Hypothalamus (tissue), 51 donors: ENCODE data around the gene CLMP.
"Not testable (repeated sequence)": the region's sequence is repeated elsewhere in the genome, so short reads cannot be mapped to it uniquely, and the experiment has no call there.

Source experiments
- DNase-seq, 51 donors: peaks; one replicate each; lab custom pipeline; 2025; lab: John Stamatoyannopoulos, UW

Gene CLMP

GRCh38 chr11:123062892-123063825 is 131.9 kb downstream of the CLMP start:
- DNase-seq: peak in 23 of 51 donors; percentile 10 to 88 (median 28)

- peak; percentile 92 to 100 (median 100) for DNase-seq
These were observed 132.7 kb downstream of the CLMP start for GRCh38 chr11:123062158-123062891.

- peak in 44 of 51 donors; percentile 27 to 87 (median 58) for DNase-seq
These were observed 133.5 kb downstream of the CLMP start, which contains the start of gene HSPA8 for GRCh38 chr11:123061403-123062157. TSS of gene HSPA8 (minus strand) at chr11:123062136. CDS start at chr11:123061324, 812 bp downstream.

GRCh38 chr11:123060277-123061000 is 134.6 kb downstream of the CLMP start:
- peak in 1 of 51 donors; percentile 31 for DNase-seq

GRCh38 chr11:123059041-123059920 is 135.8 kb downstream of the CLMP start:
- DNase-seq: not testable (repeated sequence)

GRCh38 chr11:123057661-123058305 is 137.3 kb downstream of the CLMP start:
- no peak for DNase-seq

- no peak for DNase-seq
These were observed 138.1 kb downstream of the CLMP start for GRCh38 chr11:123056835-123057491.

DNA sequence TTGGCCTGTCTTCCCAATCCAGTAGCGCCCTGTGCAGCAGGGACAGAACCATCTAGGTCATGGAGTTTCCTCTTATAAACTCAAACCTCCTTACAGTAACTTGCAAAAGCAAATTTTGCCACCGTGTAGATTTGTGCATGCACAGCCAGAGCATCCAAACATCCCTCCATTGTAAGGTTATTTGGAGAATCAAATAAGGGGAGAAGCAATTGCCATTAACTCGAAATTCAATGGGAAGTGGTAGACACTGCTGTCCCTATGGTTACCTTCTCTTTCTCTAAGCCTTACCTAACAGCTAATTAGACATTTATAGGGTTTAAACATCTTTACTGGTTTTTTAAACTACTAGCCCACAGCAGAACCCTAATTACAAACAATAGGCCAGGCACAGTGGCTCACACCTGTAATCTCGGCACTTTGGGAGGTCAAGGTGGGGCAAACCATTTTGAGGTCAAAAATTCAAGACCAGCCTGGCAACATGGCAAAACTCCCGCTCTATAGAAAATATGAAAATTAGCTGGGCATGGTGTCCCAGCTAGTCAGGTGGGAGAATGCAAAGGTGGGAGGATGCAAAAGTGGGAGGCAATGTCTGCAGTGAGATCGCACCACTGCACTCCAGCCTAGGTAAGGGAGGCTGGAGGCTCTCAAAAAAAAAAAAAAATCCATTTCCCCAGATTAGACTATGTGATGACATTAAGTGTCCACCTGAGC is 139.7 kb downstream of the CLMP start:
- DNase-seq: no peak

GRCh38 chr11:123054301-123055065 is 140.6 kb downstream of the CLMP start:
- peak in 5 of 51 donors; percentile 5 to 61 (median 17) for DNase-seq

DNA sequence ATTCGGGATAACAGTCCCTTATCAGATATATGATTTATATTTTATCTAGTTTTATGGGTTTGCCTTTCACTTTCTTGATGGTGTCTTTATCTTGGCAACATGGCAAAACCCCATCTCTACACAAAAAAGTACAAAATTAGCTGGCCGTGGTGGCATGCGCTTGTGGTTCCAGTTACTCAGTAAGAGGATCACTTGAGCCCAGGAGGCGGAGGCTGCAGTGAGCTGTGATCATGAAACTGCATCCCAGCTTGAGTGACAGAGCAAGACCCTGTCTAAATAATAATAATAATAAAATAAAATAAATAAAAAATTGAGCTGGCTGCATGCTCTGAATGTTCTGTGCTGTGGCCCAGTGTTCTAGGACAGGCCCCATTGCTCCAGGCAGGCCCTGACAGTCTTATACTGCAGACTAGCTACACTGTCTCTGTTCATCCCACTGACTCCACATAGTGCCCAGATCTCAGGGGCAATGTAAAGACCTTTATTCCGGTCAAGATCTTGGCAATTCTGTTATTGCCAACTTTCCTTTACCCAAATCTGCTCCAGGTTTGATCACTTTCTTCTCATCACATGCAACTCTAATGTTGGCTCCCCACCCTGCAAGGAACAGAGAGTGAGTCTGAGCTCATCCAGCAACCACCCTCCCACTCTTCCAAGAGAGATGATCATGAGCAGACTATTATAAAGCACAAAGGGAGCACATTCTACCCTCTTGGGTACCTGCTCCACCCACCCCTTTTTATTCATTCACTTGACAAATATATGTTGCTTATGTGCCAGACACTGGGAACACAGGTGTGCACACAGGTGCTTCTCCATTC is 141.9 kb downstream of the CLMP start:
- DNase-seq: peak in 1 of 51 donors; percentile 39

DNA sequence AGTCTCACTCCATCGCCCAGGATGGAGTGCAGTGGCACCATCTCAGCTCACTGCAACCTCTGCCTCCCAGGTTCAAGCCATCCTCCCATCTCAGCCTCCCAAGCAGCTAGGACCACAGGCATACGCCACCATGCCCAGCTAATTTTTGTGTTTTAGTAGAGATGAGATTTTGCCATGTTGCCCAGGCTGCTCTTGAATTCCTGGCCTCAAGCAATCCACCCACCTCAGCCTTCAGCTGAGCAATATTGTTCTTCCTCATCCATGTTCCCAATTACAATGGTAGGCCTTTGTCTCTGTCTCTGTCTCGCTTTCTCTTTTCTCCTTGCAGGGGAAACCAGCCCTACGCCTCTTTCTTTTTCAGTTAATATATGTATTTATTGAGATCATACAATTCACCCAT is 143.4 kb downstream of the CLMP start:
- no peak for DNase-seq

DNA sequence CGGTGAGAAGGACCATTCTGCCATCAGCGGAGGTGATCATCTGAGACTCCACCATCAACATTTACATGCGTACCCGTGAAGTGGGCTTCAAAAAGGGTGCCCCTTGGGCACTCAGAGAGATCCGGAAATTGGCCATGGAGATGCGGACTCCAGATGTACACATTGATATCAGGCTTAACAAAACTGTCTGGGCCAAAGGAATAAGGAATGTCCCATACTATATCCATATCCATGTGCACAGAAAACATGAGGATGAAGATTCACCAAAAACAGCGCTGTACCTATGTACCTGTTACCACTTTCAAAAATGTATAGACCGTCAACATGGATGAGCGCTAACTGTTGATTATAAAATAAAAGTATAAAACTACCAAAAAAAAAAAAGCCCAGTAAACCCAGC is 143.9 kb downstream of the CLMP start:
- DNase-seq: no peak

DNA sequence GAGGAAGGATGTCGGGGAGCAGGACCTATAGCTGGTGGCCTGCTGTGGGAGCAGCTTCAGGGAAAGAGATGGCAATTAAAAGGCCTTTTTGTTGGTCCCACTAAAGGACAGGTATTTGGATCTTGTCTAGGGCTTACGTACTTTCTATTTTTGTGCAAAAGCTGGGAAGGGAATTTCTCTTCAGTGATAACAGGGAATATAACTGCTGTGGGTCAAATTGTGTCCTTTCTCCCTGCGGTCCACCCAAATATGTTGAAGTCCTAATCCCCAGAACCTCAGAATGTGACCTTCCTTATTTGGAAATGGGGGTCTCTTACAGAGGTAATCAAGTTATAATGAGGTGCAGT is 147.1 kb downstream of the CLMP start:
- DNase-seq: no peak

DNA sequence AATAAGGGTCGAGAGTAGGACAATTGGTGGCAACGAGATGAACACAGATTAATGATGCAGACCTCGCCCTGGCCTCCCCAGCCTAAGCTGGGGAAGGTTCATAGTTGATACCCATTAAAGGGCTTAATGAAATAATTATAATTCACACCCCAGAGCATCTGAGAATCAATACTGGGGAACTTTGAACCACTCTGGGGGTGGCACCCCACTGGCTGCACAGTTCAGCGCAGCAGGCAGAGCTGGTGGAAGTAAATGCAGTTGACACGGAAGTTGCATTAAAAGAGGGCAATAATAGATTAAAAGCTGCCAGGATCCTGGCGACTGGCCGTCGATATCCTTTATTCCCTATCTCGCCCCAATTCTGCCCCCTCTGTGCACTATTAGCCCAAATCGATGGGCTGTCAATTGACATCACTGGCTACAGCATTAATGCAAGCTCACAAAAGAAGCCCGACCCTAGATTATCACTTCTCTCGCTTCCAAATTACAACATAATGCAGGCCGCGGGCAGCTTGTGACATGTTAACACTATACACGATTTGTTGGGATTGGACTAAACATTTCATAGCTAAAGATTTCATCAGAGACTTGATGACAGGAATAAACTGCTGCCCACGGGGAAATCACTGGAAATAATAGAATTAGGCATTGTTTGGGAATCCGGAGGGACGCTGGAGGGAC is 147.6 kb downstream of the CLMP start:
- no peak for DNase-seq
